ENCODE measurements around the gene POTEM.
"Not testable (repeated sequence)": the region's sequence is repeated elsewhere in the genome, so short reads cannot be mapped to it uniquely, and the experiment has no call there.

The POTEM gene
- total RNA-seq = 0 to 0.10 (median 0) reads per million in 18 experiments

DNA sequence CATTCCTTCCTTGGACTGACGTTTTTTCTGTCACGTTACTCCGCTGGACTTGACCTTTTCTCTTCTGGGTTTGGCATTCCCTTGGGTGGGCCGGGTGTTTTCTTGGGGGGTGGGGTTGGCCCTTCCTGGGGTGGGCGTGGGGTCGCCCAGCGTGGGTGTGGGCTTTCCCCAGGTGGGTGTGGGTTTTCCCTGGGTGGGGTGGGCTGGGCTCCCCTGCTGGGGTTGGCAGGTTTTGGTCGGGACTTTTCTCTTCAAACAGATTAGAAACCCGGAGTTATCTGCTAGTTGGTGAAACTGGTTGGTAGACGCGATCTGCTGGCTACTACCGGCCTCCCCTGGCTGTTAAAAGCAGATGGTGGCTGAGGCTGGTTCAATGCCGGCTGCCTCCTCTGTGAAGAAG lies at the start of gene POTEM:
TSS of gene POTEM (plus strand) at position 301 of the 400 bp plus-strand sequence. CDS start at position 353, 52 bp downstream.
- DNase-seq = not testable (repeated sequence)

DNA sequence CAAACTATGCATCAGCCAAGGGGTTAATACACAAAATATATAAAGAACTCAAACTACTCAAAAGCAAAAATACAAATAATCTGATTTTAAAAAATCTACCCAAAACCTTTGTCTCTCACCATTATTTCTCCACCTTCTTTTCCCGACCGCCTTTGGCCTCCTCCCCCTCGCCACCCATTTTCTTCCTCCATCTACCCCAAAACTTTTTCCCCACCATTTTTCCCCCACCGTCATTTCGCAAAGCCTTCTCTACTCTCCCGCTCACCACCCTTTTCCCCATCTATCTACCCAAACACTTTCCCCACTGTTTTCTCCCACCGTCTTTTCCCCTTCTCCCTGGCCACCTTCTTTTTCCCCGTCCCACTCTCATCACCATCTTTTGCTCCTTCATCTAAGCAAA lies 48.9 kb upstream of the POTEM start:
- DNase-seq = not testable (repeated sequence)

DNA sequence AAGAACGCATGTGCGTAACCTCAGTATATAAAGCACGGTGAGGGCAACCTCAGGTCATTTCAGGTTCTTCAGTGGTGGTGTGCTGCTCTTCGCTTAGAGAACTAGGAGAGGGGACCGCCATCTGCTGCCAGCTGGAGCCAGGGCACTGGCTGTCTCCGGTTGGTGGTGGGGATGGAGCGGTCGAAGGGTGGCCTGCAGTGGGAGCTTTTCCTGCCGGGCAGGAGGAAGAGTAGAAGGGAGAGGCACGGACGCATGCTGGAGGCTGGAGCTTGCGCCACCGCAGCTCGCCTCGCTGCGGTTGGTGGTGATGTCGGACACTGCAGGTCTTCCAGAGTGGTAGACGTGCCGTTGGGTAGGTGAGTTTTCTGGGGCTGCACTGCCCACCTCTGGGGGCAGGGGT lies 47.2 kb upstream of the POTEM start:
- not testable (repeated sequence) for DNase-seq

DNA sequence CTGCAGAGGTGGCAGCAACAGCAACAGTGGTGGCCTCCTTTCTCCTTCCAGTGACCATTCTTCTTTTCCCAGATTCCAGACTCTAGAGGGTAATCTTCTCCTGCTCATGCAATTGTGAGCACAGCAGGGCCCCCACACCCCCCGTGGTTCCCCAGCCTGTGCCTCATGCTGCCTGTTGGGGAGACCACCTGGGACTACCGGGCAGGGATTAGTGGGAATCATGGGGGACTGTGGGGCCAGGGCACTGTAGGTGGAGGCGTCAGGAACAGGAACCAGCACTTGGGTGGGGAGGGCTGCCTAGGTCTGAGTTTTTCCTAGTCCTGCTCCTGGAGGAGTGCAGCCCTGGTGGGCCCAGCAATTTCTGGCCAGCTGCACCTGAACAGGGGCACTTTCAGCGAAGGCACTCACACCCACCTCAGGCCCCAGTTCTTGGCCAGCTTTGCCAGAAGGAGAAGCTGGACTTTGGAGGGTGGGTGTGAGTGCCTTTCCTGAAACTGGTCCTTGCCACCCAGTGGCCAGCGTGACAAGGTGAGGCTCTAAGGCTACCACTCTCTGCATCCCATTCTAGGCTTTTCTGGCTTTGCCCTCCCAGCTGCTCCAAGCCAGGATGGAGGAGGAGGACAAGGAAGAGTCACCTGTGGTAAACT lies 46.1 kb upstream of the POTEM start:
- DNase-seq = not testable (repeated sequence)

DNA sequence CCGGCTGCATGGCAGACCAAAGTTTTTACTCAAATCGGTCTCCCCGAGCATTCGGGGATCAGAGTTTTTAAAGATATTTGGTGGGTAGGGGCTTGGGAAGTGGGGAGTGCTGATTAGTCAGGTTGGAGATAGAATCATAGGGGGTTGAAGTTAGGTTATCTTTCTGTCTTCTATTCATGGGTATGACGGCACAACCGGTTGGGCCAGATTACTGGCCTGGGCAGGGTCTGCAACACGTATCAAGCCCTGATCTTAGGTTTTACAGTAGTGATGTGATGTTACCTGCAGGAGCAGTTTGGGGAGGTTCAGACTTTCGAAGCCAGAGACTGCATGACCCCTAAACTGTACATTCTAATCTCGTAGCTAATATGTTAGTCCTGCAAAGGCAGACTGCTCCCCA lies 30.4 kb upstream of the POTEM start:
- not testable (repeated sequence) for DNase-seq

DNA sequence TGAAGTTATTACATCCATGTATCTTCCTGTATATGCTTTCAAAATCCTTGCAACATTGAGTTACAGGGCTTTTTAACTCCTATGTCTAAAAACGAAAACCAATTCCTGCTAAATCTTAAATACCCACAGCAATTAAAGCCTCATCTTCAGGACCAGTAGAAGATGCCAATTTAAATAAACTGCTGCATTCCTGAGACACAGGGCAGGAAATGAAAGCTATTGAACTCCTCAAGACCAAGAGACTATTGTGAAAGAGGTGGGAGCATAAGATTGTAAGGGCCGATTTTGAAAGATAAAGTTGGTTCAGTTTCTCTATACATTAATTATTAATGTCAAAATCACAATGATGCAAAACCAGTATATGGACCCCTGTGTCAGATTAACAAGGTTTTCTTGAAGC lies 28.5 kb upstream of the POTEM start:
- DNase-seq = not testable (repeated sequence)

DNA sequence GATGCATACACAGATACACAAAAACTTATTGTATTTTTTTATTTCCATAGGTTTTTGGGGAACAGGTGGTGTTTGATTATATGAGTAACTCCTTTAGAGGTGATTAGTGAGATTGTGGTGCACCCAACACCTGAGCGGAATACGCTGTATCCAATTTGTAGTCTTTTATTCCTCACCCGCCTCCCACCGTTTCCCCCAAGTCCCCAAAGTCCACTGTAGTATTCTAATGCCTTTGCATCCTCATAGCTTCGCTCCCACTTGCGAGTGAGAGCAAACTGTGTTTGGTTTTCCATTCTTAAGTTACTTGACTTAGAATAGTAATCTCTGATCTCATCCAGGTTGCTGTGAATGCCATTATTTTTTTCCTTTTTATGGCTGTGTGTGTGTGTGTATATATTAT lies 17.3 kb upstream of the POTEM start:
- not testable (repeated sequence) for DNase-seq

DNA sequence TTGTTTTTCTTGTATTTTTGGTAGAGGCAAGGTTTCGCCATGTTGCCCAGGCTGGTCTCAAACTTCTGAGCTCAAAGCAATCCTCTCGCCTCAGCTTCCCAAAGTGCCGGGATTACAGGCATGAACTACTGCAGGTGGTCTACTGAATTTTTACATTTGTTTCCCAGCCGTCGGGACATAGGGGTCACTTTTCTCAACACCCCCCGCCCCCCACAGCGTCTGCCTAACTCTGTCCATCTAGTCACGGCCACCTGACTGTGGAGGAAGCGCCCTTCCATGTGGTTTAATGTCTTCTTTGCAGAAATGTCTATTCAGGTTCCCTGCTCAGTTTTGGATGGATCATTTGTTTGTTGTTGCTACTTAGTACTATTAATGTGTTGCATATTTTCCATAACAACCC lies 14.1 kb upstream of the POTEM start:
- DNase-seq = peak in 1 of 2 donors; percentile 0

DNA sequence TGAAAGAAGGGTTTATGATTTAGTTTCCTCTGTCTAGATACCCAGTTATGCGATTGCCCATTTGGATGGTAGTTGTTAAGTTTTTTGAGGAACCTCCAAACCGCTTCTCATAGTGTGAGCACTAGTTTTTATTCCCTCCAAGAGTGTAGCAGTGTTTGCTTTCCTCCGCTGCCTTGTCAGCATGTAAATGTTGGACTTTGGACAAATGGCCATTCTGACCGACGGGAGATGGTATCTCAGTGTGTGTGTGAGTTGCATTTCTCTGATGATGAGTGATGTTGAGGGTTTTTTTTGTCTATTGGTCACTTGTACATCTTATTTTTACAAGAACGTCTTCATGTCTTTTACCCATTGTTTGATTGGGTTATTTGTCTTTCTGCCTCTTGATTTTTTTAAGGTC lies 11.4 kb upstream of the POTEM start:
- DNase-seq = not testable (repeated sequence)

DNA sequence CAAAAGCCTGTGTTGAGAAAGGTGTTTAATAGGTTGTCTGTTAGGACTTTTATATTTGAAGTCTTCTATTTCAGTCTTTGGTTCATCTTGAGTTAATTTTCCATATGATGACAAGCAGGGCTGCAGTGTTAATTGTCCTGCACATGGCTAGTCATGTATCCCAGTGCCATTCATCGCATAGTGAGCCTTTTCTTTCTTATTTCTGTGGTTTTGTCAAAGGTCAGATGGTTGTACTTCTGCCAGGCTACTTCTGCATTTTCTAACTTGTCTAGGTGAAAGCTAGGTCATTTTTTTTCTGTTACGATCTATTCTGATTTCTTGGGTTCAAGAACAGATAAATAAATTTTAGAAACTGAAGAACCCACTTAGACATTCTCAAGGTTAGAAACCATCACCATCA lies 5.7 kb upstream of the POTEM start:
- DNase-seq = not testable (repeated sequence)

DNA sequence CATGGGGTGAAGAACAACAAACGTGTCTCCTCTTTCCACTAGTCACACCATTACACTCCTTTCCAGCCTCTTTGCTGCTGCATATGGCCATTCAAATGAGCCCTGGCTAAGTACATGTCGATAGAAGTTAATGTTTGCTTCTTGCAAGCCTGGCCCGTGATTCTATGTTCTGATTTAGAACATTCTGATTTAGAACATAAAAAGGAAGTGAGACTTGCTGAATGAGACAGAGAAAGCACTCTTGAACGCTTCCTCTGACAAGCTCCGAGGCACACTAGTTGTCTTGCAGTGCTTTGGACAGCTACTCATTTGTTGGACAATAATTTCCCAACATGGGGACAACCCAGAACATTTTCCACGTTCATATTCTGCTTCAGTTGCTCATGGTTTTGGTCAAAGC lies 5.1 kb upstream of the POTEM start:
- DNase-seq = not testable (repeated sequence)

DNA sequence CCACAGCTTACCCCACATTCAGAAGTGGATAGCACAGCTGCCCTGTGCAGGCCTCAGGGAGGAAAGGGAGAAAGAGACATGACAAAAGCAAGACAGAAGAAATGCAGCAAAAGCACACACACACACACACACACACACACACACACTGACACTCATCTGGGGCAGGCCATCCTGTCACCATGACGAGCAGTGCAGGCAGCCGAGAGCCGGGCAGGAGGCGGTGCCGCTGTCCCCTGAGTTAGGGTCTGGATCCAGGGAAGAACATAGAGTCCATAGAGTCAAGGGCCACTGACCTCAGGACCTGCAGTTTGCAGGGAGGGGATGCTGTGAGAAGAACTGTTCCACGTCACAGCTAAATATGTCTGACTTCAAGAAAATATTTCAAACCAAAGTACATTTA lies 4.0 kb upstream of the POTEM start:
- not testable (repeated sequence) for DNase-seq

DNA sequence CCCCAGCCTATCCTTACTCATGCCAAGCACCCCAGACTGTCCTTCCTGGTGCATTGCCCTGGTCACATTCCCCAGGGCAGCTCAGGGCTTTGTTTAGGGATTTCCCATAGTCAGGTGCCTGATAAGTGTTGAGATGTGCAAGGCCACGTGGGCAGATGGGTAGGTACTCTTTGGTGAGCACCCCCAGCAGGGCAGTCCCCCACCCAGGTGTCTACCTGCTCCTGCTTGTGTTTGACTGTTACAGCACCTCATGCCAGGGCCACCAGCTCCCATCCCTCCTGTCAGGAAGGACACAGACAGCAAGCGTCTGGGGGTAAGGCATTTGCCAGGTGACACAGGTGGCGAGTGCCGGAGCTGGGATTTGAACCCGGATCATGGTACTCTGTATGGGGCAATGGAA lies 2.4 kb upstream of the POTEM start:
- DNase-seq = not testable (repeated sequence)

DNA sequence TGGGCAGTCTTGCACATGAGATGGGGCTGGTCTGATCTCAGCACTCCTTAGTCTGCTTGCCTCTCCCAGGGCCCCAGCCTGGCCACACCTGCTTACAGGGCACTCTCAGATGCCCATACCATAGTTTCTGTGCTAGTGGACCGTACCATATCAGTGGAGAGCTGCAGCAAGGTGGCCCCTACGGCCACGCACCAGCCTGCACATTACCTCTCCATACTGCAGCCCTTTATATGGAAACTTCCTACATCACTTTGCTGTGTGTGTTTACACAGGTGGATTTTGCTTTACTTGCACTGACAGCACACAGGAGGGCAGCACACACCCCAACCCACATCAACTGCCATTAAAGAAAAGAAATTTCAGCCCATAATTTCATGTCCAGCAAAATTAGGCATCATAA lies 35.3 kb downstream of the POTEM start:
- not testable (repeated sequence) for DNase-seq

DNA sequence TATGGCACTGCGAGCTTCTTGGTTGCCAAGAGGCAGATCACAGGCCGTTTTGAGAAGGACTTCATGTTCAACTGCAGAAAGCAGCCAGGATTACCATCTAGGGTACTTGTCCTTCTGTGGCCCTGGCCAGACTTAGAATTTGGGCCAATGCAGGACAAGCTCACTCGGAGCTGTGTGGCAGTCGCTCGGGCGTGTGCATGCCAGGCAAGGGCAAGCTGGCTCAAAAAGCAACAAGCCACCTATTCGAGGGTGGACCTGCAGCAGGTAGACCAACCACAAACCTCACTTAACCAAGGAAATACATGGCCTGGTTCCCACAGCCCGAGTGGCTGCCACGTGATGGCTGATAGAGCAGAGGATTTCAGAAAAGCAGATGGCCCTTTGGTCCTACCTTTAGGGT lies 39.3 kb downstream of the POTEM start:
- DNase-seq = not testable (repeated sequence)

DNA sequence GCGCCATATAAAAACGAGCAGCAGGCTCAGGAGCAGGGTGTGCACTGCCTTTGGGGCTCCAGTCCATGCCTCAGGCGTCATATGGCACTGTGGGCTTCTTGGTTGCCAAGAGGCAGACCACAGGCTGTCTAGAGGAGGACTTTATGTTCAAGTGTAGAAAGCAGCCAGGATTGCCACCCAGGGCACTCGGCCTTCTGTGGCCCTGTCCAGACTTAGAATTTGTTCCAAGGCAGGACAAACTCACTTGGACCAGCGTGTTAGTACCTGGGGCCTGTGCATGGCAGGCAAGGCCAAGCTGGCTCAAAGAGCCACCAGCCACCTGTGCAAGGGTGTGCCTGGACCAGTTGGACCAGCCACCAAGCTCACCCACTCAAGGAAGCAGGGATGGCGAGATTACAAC lies 40.4 kb downstream of the POTEM start:
- not testable (repeated sequence) for DNase-seq

DNA sequence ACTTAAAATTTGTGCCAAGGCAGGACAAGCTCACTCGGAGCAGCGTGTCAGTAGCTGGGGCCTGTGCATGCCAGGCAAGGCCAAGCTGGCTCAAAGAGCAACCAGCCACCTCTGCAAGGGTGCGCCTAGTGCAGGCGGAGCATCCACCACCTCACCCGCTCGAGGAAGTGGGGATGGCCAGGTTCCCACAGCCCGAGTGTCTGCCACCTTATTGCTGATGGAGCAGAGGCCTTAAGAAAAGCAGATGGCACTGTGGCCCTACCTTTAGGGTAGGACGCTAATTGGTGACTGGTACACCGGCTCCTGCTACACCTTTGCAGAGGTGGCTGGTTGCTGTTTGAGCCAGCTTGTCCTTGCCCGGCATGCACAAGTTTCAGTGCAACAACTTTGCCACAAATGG lies 43.8 kb downstream of the POTEM start:
- DNase-seq = not testable (repeated sequence)

DNA sequence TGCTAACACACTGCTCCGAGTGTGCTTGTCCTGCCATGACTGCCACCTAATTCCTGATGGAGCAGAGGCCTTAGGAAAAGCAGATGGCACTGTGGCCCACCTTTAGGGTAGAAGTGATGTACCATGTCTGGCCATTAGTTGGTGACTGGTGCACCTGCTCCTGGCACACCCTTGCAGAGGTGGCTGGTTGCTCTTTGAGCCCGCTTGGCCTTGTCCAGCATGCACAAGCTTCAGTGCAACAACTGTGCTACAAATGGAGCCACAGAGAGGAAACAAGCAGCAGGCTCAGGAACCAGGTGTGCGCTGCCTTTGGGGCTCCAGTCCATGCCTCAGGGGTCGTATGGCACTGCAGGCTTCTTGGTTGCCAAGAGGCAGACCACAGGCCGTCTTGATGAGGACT lies 44.5 kb downstream of the POTEM start:
- not testable (repeated sequence) for DNase-seq

DNA sequence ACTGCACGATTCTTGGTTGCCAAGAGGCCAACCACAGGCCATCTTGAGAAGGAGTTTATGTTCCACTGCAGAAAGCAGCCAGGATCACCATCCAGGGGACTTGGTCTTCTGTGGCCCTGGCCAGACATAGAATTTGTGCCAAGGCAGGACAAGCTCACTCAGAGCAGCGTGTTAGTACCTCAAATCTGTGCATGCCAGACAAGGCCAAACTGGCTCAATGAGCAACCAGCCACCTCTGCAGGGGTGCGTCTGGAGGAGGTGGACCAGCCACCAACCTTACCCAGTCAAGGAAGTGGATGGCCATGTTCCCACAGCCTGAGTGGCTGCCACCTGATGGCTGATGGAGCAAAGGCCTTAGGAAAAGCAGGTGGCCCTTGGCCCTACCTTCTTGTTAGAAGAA lies 48.0 kb downstream of the POTEM start:
- not testable (repeated sequence) for DNase-seq

DNA sequence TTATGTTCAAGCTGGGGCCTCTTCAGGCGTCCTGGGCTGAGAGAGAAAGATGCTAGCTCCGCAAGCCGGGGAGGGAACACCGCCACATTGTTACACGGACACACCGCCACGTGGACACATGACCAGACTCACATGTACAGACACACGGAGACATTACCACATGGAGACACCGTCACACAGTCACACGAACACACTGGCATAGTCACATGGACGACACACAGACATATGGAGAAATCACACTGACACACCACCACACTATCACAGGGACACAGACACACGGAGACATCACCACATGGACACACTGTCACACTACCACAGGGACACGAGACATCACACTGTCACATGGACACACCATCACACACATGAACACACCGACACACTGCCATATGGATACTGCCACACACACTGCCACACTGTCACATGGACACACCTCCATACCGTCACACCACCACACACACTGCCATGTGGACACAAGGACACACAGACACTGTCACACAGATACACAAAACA lies 57.9 kb downstream of the POTEM start:
- not testable (repeated sequence) for DNase-seq

DNA sequence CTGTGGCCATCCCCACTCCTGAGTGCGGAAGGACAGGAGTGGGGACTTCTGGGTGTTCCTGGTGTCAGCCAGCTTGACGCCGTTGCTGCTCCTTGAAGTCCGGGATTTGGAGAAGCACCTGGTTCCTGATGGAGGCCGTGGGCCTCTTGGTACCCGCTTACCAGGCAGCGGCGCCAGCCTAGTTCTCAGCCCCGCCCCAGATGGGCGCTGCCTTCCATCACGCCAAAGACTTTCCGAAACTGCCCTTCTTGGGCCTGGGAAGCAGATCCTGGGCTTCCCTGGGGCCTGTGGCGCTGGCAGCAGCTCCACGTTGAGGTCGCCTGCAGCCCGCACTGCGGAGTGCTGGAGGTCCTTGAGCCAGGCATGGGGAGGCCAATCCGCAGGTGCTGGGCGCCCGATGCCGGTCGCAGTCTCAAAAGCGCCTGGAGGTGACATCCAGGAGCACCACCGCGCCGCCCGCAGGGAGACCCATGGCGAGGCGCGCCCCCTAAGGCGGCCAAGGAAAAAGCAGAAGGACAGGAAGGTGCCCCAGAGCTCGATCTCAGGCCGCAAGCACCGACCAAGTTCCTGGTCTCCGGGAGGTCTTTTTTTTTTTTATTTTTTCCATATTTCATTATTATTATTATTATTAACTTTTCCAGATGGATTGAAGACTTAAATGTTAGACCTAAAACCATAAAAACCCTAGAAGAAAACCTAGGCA lies 59.6 kb downstream of the POTEM start:
- not testable (repeated sequence) for DNase-seq

DNA sequence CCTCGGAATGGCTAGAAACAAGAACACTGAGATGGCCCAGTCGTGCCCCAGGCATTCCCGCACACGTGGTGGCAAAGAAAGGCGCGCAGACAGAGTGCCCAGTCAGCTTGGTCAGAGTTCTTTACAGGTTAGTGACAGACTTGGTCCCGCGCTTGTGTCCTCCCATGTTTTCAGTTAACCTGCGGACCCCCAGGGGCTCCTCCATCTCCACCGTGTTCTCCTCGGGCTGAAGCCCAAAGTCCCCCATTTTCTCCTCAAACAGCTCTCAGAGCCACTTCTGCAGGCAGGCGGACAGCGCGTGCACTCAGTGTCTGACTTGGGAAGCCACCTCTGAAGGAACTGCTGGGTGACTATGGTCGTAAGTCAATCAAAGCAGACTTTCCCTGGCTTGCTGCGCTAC lies 60.7 kb downstream of the POTEM start:
- not testable (repeated sequence) for DNase-seq

DNA sequence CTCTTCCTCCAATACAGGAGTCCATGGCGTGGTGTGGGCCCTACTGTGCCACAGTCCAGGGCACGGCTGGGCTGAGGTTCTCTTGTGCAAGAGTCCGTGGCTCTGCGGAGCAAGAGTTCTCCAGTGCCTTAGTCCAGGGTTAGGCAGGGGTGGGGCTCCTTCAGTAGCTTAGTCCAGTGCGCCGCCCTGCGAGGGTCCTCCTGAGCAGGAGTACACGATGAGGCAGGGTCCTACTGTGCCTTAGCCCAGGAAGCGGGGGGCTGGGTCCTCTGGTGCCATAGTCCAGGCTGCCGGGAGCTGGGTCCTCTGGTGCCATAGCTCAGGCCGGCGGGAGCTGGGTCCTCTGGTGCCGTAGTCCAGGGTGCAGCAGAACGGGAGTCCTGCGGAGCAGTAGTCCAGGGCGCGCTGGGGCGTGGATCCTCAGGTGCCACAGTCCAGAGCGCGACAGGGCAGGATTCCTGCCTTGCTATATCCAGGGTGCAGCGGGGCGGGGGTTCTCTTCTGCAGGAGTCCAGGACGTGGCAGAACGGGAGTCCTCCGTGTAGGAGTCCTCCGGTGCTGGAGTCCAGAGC lies 69.7 kb downstream of the POTEM start:
- not testable (repeated sequence) for DNase-seq

Measured in inflammatory macrophage (primary cell).